HepG2 (cell line): ENCODE results near the gene TMEM198. TPM values are rescaled to one million over a fixed set of nuclear protein-coding genes. Genes with fewer than 3 reads are reported as not detected.

Experiments
- ARNTL ChIP-seq: sonication (generic); formaldehyde crosslinking; IDR thresholded peaks from 2 replicates; pipeline ENCODE4 v1.4.0; 2020; ENCODE audit warnings: mild to moderate bottlenecking, missing genetic modification reagents
- HOXA9 ChIP-seq: sonication (generic); formaldehyde crosslinking; IDR thresholded peaks from 2 replicates; pipeline ENCODE4 v1.8.1; 2022; ENCODE audit warnings: missing genetic modification reagents, mild to moderate bottlenecking, moderate library complexity, borderline replicate concordance
- ISX ChIP-seq: sonication (generic); formaldehyde crosslinking; conservative IDR thresholded peaks from 2 replicates; pipeline ENCODE4 v1.5.0; 2020; ENCODE audit warnings: missing genetic modification reagents
- KDM3A ChIP-seq: IDR thresholded peaks from 2 replicates; pipeline ENCODE4 v1.6.1; 2018; ENCODE audit warnings: low read depth, missing compliant biosample characterization
- KDM6A ChIP-seq: IDR thresholded peaks from 2 replicates; pipeline ENCODE4 v1.6.1; 2016; ENCODE audit warnings: low read depth
- REL ChIP-seq: sonication (generic); formaldehyde crosslinking; conservative IDR thresholded peaks from 2 replicates; pipeline ENCODE4 v1.8.0; 2022; ENCODE audit warnings: mild to moderate bottlenecking, missing genetic modification reagents, moderate library complexity
- SIN3A ChIP-seq: IDR thresholded peaks from 2 replicates; pipeline ENCODE4 v1.6.1; 2011; ENCODE audit warnings: low read depth, mild to moderate bottlenecking, control low read depth, low read length, borderline replicate concordance
- SMARCE1 ChIP-seq: fragments of 450-650 bp; IDR thresholded peaks from 2 replicates; pipeline ENCODE4 v1.6.1; 2017; ENCODE audit warnings: borderline replicate concordance
- TCF7L2 ChIP-seq: IDR thresholded peaks from 2 replicates; pipeline ENCODE4 v1.6.1; 2011; ENCODE audit warnings: mild to moderate bottlenecking, low read depth, low read length, moderate library complexity
- THYN1 ChIP-seq: sonication (generic); formaldehyde crosslinking; IDR thresholded peaks from 2 replicates; pipeline ENCODE4 v1.8.1; 2023; ENCODE audit warnings: low read depth, mild to moderate bottlenecking, moderate library complexity, missing genetic modification reagents, borderline replicate concordance
- ZFP36L1 ChIP-seq: sonication (generic); formaldehyde crosslinking; IDR thresholded peaks from 2 replicates; pipeline ENCODE4 v1.8.0; 2022; ENCODE audit warnings: mild to moderate bottlenecking, missing genetic modification reagents, moderate library complexity
- ZNF430 ChIP-seq: sonication (generic); formaldehyde crosslinking; IDR thresholded peaks from 2 replicates; pipeline ENCODE4 v1.9.0; 2021; ENCODE audit warnings: mild to moderate bottlenecking, missing genetic modification reagents
- ZNF562 ChIP-seq: sonication (generic); formaldehyde crosslinking; IDR thresholded peaks from 2 replicates; pipeline ENCODE4 v1.8.0; 2022; ENCODE audit warnings: missing genetic modification reagents, borderline replicate concordance
- ZNF792 ChIP-seq: IDR thresholded peaks from 2 replicates; pipeline ENCODE4 v1.6.1; 2016
- polyA plus RNA-seq, 8 experiments: library from polyadenylated mRNA; depleted of rRNA in 3 of 8; stranded (reverse) in 7 of 8; unstranded in 1 of 8; fragments of >200 nt; fragmentation: Illumina TruSeq in 4 of 8; extraction: Trizol in 4 of 8; gene quantifications; 2 replicates each; pipeline versions ENCODE4 v1.2.1 to v1.2.3, GENCODE V29; 2011 to 2016; ENCODE audit warnings: low read depth in 4 of 8, missing spikeins in 1 of 8, mixed read lengths in 1 of 8; ENCODE audit not compliant: insufficient read depth in 1 of 8
- total RNA-seq, 5 experiments: library from RNA; depleted of rRNA; stranded (reverse); fragments of >200 nt; fragmentation: Illumina TruSeq; extraction: Trizol; gene quantifications; 2 replicates each; pipeline ENCODE4 v1.2.3, GENCODE V29; 2016; ENCODE audit warnings: low read depth in 1 of 5
- TF ChIP-seq, protein P1 (sequence below): sonication (generic); formaldehyde crosslinking; IDR thresholded peaks from 2 replicates; pipeline ENCODE4 v1.4.0; 2020; ENCODE audit warnings: mild to moderate bottlenecking, missing genetic modification reagents
- TF ChIP-seq, protein P2 (sequence below): sonication (generic); formaldehyde crosslinking; conservative IDR thresholded peaks from 2 replicates; pipeline ENCODE4 v1.8.0; 2022; ENCODE audit warnings: low read depth, missing genetic modification reagents
- TF ChIP-seq, protein P3 (sequence below): sonication (generic); formaldehyde crosslinking; IDR thresholded peaks from 2 replicates; pipeline ENCODE4 v1.4.0; 2020; ENCODE audit warnings: missing genetic modification reagents, borderline replicate concordance

Gene TMEM198
- total and polyA plus RNA-seq, 2 of the 13 experiments (the other 11 are each of a cell fraction or from before 2014, with no cell fraction given): 17.3 to 23.5 TPM

DNA sequence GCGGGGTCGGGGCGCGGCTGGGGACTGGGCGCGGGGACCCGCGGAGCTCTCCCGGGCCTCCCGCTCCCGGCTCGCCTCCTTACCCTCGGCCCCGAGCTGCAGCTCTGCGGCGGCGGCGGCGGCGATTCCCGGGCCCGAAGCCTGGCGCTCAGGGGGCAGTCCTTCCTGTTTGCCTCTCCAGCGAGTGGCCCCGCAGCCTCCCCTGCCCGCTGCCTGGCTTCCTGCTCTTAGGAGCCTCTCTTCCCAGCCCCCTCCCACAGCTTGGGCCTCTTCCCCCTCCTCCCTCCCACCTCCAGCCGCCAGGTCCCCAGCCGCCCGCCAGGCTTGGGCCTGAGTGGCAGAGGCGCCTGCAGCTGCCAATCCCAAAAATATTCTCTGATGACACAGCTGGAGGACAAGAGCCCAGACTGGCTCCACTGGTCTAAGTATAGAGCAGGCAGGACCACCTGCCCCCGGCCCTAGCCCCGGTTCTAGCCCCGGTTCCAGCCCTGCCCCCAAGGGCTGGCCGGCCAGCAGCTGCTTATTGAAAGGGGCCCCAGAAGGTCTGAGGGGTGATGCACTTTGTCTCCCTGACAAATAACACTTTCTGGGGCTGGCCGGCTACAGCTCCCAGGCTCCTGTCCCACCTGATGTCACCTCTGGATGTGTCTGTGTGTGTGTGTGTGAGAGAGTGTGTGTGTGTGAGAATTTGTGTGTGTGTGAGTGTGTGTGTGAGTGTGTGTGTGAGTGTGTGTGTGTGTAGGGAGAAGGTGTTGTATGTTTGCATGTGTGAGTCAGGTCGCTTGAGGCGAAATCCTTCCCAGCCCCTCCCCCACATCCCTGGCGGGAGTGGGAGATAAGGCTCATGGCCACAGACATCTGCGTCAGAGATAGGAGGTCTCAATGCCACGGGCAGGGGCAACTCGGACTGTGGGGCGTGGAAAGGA is 27.7 kb downstream of the TMEM198 start, which contains the start of gene OBSL1 (continued):
- TF ChIP-seq, protein P1, sequence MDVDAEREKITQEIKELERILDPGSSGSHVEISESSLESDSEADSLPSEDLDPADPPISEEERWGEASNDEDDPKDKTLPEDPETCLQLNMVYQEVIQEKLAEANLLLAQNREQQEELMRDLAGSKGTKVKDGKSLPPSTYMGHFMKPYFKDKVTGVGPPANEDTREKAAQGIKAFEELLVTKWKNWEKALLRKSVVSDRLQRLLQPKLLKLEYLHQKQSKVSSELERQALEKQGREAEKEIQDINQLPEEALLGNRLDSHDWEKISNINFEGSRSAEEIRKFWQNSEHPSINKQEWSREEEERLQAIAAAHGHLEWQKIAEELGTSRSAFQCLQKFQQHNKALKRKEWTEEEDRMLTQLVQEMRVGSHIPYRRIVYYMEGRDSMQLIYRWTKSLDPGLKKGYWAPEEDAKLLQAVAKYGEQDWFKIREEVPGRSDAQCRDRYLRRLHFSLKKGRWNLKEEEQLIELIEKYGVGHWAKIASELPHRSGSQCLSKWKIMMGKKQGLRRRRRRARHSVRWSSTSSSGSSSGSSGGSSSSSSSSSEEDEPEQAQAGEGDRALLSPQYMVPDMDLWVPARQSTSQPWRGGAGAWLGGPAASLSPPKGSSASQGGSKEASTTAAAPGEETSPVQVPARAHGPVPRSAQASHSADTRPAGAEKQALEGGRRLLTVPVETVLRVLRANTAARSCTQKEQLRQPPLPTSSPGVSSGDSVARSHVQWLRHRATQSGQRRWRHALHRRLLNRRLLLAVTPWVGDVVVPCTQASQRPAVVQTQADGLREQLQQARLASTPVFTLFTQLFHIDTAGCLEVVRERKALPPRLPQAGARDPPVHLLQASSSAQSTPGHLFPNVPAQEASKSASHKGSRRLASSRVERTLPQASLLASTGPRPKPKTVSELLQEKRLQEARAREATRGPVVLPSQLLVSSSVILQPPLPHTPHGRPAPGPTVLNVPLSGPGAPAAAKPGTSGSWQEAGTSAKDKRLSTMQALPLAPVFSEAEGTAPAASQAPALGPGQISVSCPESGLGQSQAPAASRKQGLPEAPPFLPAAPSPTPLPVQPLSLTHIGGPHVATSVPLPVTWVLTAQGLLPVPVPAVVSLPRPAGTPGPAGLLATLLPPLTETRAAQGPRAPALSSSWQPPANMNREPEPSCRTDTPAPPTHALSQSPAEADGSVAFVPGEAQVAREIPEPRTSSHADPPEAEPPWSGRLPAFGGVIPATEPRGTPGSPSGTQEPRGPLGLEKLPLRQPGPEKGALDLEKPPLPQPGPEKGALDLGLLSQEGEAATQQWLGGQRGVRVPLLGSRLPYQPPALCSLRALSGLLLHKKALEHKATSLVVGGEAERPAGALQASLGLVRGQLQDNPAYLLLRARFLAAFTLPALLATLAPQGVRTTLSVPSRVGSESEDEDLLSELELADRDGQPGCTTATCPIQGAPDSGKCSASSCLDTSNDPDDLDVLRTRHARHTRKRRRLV (CRISPR knock-in tag): 0 out of 2 replicates have a peak, but pooled peaks have one; percentile 37
- TF ChIP-seq, protein P2, sequence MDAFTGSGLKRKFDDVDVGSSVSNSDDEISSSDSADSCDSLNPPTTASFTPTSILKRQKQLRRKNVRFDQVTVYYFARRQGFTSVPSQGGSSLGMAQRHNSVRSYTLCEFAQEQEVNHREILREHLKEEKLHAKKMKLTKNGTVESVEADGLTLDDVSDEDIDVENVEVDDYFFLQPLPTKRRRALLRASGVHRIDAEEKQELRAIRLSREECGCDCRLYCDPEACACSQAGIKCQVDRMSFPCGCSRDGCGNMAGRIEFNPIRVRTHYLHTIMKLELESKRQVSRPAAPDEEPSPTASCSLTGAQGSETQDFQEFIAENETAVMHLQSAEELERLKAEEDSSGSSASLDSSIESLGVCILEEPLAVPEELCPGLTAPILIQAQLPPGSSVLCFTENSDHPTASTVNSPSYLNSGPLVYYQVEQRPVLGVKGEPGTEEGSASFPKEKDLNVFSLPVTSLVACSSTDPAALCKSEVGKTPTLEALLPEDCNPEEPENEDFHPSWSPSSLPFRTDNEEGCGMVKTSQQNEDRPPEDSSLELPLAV: no peak
- TF ChIP-seq THYN1 (CRISPR knock-in tag) (no peak), HOXA9 (peak; percentile 95), ZNF430 (CRISPR knock-in tag) (peak; percentile 76; the same call in 1 of the 2 replicates), ARNTL (peak; percentile 58), ZFP36L1 (CRISPR knock-in tag) (no peak), ISX (no peak), SIN3A (peak; percentile 50; the same call in 1 of the 2 replicates), ZNF562 (CRISPR knock-in tag) (no peak), TCF7L2 (no peak), KDM3A (CRISPR knock-in tag) (0 out of 2 replicates have a peak, but pooled peaks have one; percentile 33), REL (CRISPR knock-in tag) (peak; percentile 4; the same call in 1 of the 2 replicates), KDM6A (peak; percentile 60; the same call in 1 of the 2 replicates), ZNF792 (CRISPR knock-in tag) (0 out of 2 replicates have a peak, but pooled peaks have one; percentile 33), SMARCE1 (no peak)
- TF ChIP-seq, protein P3, sequence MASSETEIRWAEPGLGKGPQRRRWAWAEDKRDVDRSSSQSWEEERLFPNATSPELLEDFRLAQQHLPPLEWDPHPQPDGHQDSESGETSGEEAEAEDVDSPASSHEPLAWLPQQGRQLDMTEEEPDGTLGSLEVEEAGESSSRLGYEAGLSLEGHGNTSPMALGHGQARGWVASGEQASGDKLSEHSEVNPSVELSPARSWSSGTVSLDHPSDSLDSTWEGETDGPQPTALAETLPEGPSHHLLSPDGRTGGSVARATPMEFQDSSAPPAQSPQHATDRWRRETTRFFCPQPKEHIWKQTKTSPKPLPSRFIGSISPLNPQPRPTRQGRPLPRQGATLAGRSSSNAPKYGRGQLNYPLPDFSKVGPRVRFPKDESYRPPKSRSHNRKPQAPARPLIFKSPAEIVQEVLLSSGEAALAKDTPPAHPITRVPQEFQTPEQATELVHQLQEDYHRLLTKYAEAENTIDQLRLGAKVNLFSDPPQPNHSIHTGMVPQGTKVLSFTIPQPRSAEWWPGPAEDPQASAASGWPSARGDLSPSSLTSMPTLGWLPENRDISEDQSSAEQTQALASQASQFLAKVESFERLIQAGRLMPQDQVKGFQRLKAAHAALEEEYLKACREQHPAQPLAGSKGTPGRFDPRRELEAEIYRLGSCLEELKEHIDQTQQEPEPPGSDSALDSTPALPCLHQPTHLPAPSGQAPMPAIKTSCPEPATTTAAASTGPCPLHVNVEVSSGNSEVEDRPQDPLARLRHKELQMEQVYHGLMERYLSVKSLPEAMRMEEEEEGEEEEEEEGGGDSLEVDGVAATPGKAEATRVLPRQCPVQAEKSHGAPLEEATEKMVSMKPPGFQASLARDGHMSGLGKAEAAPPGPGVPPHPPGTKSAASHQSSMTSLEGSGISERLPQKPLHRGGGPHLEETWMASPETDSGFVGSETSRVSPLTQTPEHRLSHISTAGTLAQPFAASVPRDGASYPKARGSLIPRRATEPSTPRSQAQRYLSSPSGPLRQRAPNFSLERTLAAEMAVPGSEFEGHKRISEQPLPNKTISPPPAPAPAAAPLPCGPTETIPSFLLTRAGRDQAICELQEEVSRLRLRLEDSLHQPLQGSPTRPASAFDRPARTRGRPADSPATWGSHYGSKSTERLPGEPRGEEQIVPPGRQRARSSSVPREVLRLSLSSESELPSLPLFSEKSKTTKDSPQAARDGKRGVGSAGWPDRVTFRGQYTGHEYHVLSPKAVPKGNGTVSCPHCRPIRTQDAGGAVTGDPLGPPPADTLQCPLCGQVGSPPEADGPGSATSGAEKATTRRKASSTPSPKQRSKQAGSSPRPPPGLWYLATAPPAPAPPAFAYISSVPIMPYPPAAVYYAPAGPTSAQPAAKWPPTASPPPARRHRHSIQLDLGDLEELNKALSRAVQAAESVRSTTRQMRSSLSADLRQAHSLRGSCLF: no peak
